Measurements from ENCODE around the gene BBOF1.
"Not testable (repeated sequence)": the region's sequence is repeated elsewhere in the genome, so short reads cannot be mapped to it uniquely, and the experiment has no call there.

Gene BBOF1

DNA sequence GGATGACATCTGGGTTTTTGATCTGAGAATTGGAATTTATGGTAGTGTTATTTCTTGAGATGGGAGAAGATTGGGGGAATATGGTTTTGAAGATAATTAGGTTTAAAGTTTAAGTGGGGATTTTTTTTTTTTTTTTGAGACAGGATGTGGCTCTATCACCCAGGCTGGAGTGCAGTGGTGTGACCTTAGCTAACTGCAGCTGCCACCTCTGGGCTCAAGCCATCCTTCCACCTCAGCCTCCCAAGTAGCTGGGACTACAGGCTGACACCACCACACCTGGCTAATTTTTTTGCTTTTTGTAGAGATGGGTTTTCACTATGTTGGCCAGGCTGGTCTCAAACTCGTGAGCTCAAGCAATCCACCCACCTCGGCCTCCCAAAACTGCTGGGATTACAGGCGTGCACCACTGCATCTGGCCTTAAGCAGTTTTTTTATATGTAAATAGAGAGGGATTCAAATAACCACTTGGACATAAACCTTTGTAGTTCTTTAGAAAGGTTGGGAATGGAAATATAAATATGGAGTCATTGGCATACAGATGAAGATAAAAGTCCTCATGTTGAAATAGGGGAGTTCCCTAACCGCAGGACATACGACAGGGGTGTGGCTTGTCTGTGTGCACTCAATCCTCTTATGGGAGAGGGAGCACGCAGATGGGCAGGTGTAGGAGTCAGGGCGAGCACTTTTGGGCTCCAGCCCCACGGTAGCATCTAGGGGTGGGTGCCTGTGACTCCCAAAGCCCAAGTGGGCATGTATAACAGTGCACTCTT lies 70.3 kb downstream of the BBOF1 start:
- no peaks in the 10 kb centered on the region for H3K27me3 Mint-ChIP-seq
- no peak for DNase-seq
- H3K4me3 Mint-ChIP-seq, result no peak overlapping the region
- peaks cover 29% of the 10 kb centered on the region for H3K4me1 Mint-ChIP-seq (ENCODE audit: low read depth)
- H3K9me3 Mint-ChIP-seq, result no peaks in the 10 kb centered on the region
- H3K27ac Mint-ChIP-seq, result no peak overlapping the region
- H3K36me3 Mint-ChIP-seq (ENCODE audit: low read depth), result peaks cover 51% of the 10 kb centered on the region

DNA sequence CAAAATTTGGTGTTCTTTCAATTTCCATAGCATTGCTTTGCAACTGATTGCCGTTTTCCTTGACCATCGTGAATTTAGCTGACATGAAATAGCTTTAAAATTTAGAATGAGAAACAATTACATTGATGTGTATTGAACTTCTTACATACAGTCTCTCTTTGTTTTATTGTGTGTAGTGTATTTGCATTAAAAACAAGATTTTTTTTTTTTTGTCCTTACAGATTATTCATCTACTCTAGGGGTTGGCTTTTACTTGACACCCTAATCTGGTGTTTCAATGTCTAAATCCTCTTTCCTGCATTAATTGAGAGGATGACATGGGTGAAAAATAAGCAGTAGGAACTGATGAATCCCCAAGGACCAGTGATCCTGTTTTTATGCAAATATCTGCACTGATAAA lies 86.2 kb downstream of the BBOF1 start:
- no peaks in the 10 kb centered on the region for H3K27me3 Mint-ChIP-seq
- H3K4me1 Mint-ChIP-seq (ENCODE audit: low read depth), result no peaks in the 10 kb centered on the region
- peaks cover 64% of the 10 kb centered on the region for H3K36me3 Mint-ChIP-seq (ENCODE audit: low read depth)
- H3K4me3 Mint-ChIP-seq, result no peak overlapping the region
- no peak overlapping the region for H3K27ac Mint-ChIP-seq
- no peak for DNase-seq
- no peaks in the 10 kb centered on the region for H3K9me3 Mint-ChIP-seq

DNA sequence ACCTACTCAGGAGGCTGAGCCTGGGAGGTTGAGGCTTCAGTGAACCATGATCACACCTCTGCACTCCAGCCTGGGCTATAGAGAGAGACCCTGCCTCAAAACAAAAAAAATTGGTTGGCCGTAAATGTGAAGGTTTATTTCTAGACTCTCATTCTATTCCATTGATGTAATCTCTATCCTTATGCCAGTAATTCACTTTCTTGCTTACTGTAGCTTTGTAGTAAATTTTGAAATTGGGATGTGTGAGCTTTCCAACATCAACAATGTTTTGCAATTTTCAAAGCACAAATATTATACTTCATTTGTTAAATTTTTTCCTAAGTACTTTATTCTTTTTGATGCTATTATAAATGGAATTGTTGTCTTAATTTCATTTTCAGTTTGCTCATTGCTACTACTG lies 90.2 kb downstream of the BBOF1 start:
- Mint-ChIP-seq H3K4me3 (no peak overlapping the region), H3K36me3 (ENCODE audit: low read depth) (peaks cover 54% of the 10 kb centered on the region), H3K27me3 (no peaks in the 10 kb centered on the region), H3K9me3 (no peaks in the 10 kb centered on the region), H3K27ac (no peak overlapping the region), H3K4me1 (ENCODE audit: low read depth) (no peaks in the 10 kb centered on the region)
- DNase-seq, result no peak

GRCh38 chr14:74111395-74112216 lies 92.5 kb downstream of the BBOF1 start:
- not testable (repeated sequence) for H3K27ac Mint-ChIP-seq; H3K9me3 Mint-ChIP-seq; H3K4me3 Mint-ChIP-seq; DNase-seq; H3K4me1 Mint-ChIP-seq (ENCODE audit: low read depth); H3K27me3 Mint-ChIP-seq
- peaks cover 46% of the 10 kb centered on the region for H3K36me3 Mint-ChIP-seq (ENCODE audit: low read depth)
